GM12878 (cell line): ENCODE data around the gene FAF1. TPM values are rescaled to one million over a fixed set of nuclear protein-coding genes. Genes with fewer than 3 reads are reported as not detected.

Source experiments
- ATAC-seq: fragments of 200-7000 bp; cut with Tn5 transposase; 3 replicates; pipeline ENCODE4 v1.9.1; 2020; ENCODE audit warnings: mild to moderate bottlenecking, moderate library complexity
- BruUV-seq: library from RNA; stranded (reverse); fragments of 400-500 nt; replicated peaks from 2 replicates; lab custom pipeline; 2021; lab: Mats Ljungman, UMichigan
- CTCF ChIA-PET: fragments of 300-600 bp; sonication (Branson Sonifier 250); formaldehyde crosslinking; extraction: SDS; loops from one replicate; lab custom pipeline; 2021; ENCODE audit warnings: inconsistent platforms; lab: Yijun Ruan, JAX
- POLR2A ChIA-PET: fragments of 350-600 bp; formaldehyde crosslinking; extraction: SDS; loops from one replicate; lab custom pipeline; 2021; ENCODE audit warnings: inconsistent platforms; lab: Charles Lee
- RAD21 ChIA-PET: fragments of 300-600 bp; sonication (Branson Sonifier 250); formaldehyde crosslinking; loops from one replicate; lab custom pipeline; 2023; ENCODE audit warnings: antibody characterized with exemption; ENCODE audit not compliant: unreplicated experiment; lab: Charles Lee
- SMC1A ChIA-PET: fragments of 300-600 bp; sonication (Branson Sonifier 250); formaldehyde crosslinking; loops from one replicate; lab custom pipeline; 2023; ENCODE audit not compliant: unreplicated experiment, uncharacterized antibody; lab: Charles Lee
- DNase-seq: peaks from one replicate; pipeline ENCODE4 v3.0.0-alpha.2; 2011; ENCODE audit warnings: low read depth, low spot score
- FAIRE-seq: peaks from 3 replicates; lab custom pipeline; 2011; peaks lifted over from hg19 to GRCh38; lab: Jason Lieb, UNC
- H2AFZ ChIP-seq: 2 replicates; pipeline ENCODE4 v1.6.0; 2011; ENCODE audit warnings: low read depth, low read length, control low read depth; ENCODE audit not compliant: control insufficient read depth
- H3K27ac ChIP-seq: 2 replicates; pipeline ENCODE4 v1.5.1; 2011; ENCODE audit warnings: control low read depth; ENCODE audit not compliant: control insufficient read depth, insufficient read depth
- H3K27me3 ChIP-seq, 2 experiments: replicated peaks in 1 of 2; 2 replicates each; pipeline versions ENCODE4 v1.6.0 to v1.6.1; 2011; ENCODE audit warnings: low read length in 1 of 2; ENCODE audit not compliant: control insufficient read depth in 2 of 2, insufficient read depth in 2 of 2
- H3K36me3 ChIP-seq, 2 experiments: 2 replicates each; pipeline ENCODE4 v1.5.1; 2011; ENCODE audit warnings: low read length in 1 of 2; ENCODE audit not compliant: control insufficient read depth in 2 of 2, insufficient read depth in 2 of 2
- H3K4me1 ChIP-seq: 2 replicates; pipeline ENCODE4 v1.6.1; 2011; ENCODE audit warnings: mild to moderate bottlenecking, low read length, moderate library complexity, mixed read lengths; ENCODE audit not compliant: control insufficient read depth, insufficient read depth
- H3K4me2 ChIP-seq: 2 replicates; pipeline ENCODE4 v1.6.0; 2011; ENCODE audit warnings: control low read depth; ENCODE audit not compliant: control insufficient read depth, insufficient read depth
- H3K4me3 ChIP-seq: fragments of 200-600 bp; sonication (generic); 2 replicates; pipeline ENCODE4 v1.5.1; 2016
- H3K79me2 ChIP-seq: 2 replicates; pipeline ENCODE4 v1.6.0; 2011; ENCODE audit warnings: low read length; ENCODE audit not compliant: control insufficient read depth, insufficient read depth
- H3K9ac ChIP-seq: 2 replicates; pipeline ENCODE4 v1.8.0; 2011; ENCODE audit warnings: low read length, control low read depth, mixed read lengths; ENCODE audit not compliant: control insufficient read depth, insufficient read depth
- H3K9me3 ChIP-seq: replicated peaks from 3 replicates; pipeline ENCODE4 v1.5.1; 2011; ENCODE audit warnings: mild to moderate bottlenecking, low read length; ENCODE audit not compliant: control insufficient read depth, insufficient read depth
- H4K20me1 ChIP-seq: 2 replicates; pipeline ENCODE4 v1.6.0; 2011; ENCODE audit not compliant: control insufficient read depth, insufficient read depth
- CHD4 ChIP-seq: fragments of 200-600 bp; sonication (generic); IDR thresholded peaks from 2 replicates; pipeline ENCODE4 v1.6.1; 2016; ENCODE audit warnings: mild to moderate bottlenecking
- FOS ChIP-seq: IDR thresholded peaks from 3 replicates; pipeline ENCODE4 v1.6.1; 2011; ENCODE audit warnings: borderline replicate concordance; ENCODE audit not compliant: insufficient read length; ENCODE audit errors: extremely low read depth
- HDAC2 ChIP-seq: fragments of 200-600 bp; sonication (generic); IDR thresholded peaks from 2 replicates; pipeline ENCODE4 v1.6.1; 2017
- MYC ChIP-seq: IDR thresholded peaks from 2 replicates; pipeline ENCODE4 v1.6.1; 2011; ENCODE audit warnings: mild to moderate bottlenecking, low read length, moderate library complexity, inconsistent platforms; ENCODE audit not compliant: insufficient read depth, insufficient replicate concordance, insufficient read length, severe bottlenecking
- NR2F1 ChIP-seq: fragments of 450-650 bp; conservative IDR thresholded peaks from 2 replicates; pipeline ENCODE4 v1.6.1; 2017; ENCODE audit warnings: mild to moderate bottlenecking
- POLR2A ChIP-seq: IDR thresholded peaks from 2 replicates; pipeline ENCODE4 v1.6.1; 2011; ENCODE audit warnings: low read depth, mild to moderate bottlenecking, low read length
- RB1 ChIP-seq: fragments of 450-650 bp; formaldehyde crosslinking; IDR thresholded peaks from 2 replicates; pipeline ENCODE4 v1.6.1; 2017; ENCODE audit warnings: mild to moderate bottlenecking, borderline replicate concordance
- RCOR1 ChIP-seq: conservative IDR thresholded peaks from 2 replicates; pipeline ENCODE4 v1.6.1; 2012; ENCODE audit warnings: low read depth, low read length, improper control_type of control experiment
- SMC3 ChIP-seq: IDR thresholded peaks from 2 replicates; pipeline ENCODE4 v1.6.1; 2011; ENCODE audit warnings: low read length, improper control_type of control experiment, borderline replicate concordance
- SREBF2 ChIP-seq: IDR thresholded peaks from 2 replicates; pipeline ENCODE4 v1.6.1; 2012; ENCODE audit warnings: mild to moderate bottlenecking, low read length
- TCF7 ChIP-seq: IDR thresholded peaks from 2 replicates; pipeline ENCODE4 v1.6.1; 2014; ENCODE audit warnings: antibody characterized with exemption, borderline replicate concordance
- ZNF622 ChIP-seq: fragments of 450-650 bp; IDR thresholded peaks from 2 replicates; pipeline ENCODE4 v1.6.1; 2017; ENCODE audit warnings: mild to moderate bottlenecking, inconsistent platforms
- WGBS: methylation state at CpG from one replicate; pipeline ENCODE4 v1.1.6; 2016; ENCODE audit warnings: low lambda C conversion rate; ENCODE audit not compliant: insufficient replicate concordance, insufficient coverage; ENCODE audit errors: missing lambda C conversion rate; 5-methylcytosine and 5-hydroxymethylcytosine counted together
- in situ Hi-C: fragments of 300-500 bp; cut with MboI; formaldehyde crosslinking; loops from 9 replicates; pipeline ENCODE4 v1.14.3; 2018; ENCODE audit warnings: mixed read lengths
- intact Hi-C: fragments of 100-400 bp; cut with micrococcal nuclease; formaldehyde crosslinking; loops from one replicate; pipeline ENCODE4 v1.14.2; 2022; ENCODE audit not compliant: unreplicated experiment
- polyA plus RNA-seq, 11 experiments: library from polyadenylated mRNA; depleted of rRNA in 4 of 11; unstranded in 6 of 11; stranded (reverse) in 5 of 11; fragments of >200 nt; fragmentation: Nextera tagmentation in 4 of 11; fragmentation: Illumina TruSeq in 1 of 11; extraction: Ambion mirVana in 4 of 11; extraction: Trizol in 1 of 11; gene quantifications; 1 replicate in 1 of 11; 2 replicates in 10 of 11; pipeline versions ENCODE4 v1.2.1 to v1.2.3, GENCODE V29; 2011 to 2016; ENCODE audit warnings: inconsistent platforms in 2 of 11, missing spikeins in 2 of 11, low read depth in 1 of 11
- total RNA-seq, 4 experiments: library from RNA; depleted of rRNA in 3 of 4; stranded (reverse); fragments of >200 nt in 3 of 4; fragmentation: Illumina TruSeq in 1 of 4; extraction: Trizol in 1 of 4; gene quantifications; 2 replicates each; pipeline versions ENCODE4 v1.2.1 to v1.2.3, GENCODE V29; 2013 to 2021
- TF ChIP-seq, protein P1 (sequence below): fragments of 450-650 bp; formaldehyde crosslinking; IDR thresholded peaks from 2 replicates; pipeline ENCODE4 v1.5.0; 2022; ENCODE audit warnings: mild to moderate bottlenecking, missing genetic modification characterization
- TF ChIP-seq, protein P2 (sequence below): fragments of 450-650 bp; IDR thresholded peaks from 2 replicates; pipeline ENCODE4 v1.6.1; 2018; ENCODE audit warnings: borderline replicate concordance, mild to moderate bottlenecking; ENCODE audit not compliant: partially characterized antibody
- TF ChIP-seq, protein P3 (sequence below): IDR thresholded peaks from 2 replicates; pipeline ENCODE4 v1.6.1; 2012; ENCODE audit warnings: improper control_type of control experiment, low read depth, low read length; ENCODE audit not compliant: insufficient replicate concordance

The FAF1 gene
- total and polyA plus RNA-seq, 10 of the 15 experiments (the other 5 are each of a cell fraction or from before 2014, with no cell fraction given), result 8.6 to 54.5 (median 23.7) TPM

DNA sequence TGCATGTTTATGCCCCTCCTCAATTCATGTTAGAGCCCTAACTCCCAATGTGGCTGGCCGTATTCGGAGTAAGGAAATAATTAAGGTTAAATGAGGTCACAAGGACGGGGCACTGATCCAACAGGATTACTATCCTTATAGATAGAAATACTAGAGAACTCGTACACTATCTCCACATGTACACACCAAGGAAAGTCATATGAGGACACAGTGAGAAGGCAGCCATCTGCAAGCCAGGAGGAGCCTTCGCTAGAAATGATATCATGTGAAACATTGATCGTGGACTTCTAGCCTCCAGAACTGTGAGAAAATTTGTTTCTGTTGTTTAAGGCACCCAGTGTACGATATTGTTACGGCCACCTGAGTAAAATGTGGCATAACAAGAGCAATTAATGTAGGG lies 79.7 kb downstream of the FAF1 start:
- Histone ChIP-seq H3K79me2 (peaks cover 12% of the 10 kb centered on the region), H3K27me3 (no peaks in the 10 kb centered on the region), H3K36me3 (no peaks in the 10 kb centered on the region), H2AFZ (no peak overlapping the region), H3K4me1 (peaks cover 3% of the 10 kb centered on the region; the same call in 1 of the 2 replicates), H3K4me3 (no peak overlapping the region), H3K27ac (no peak overlapping the region), H3K9me3 (no peaks in the 10 kb centered on the region), H4K20me1 (no peaks in the 10 kb centered on the region), H3K9ac (no peak overlapping the region), H3K4me2 (no peak overlapping the region)
- DNase-seq (no peak), ATAC-seq (no peak), FAIRE-seq (no peak)
- CTCF ChIA-PET, result interaction anchor here (1.4 to 1.7 kb wide), 3 partner anchors 308 to 416 kb away, joined by 3 to 6 read pairs (median 4); no protein-coding TSS in a partner anchor
- POLR2A ChIA-PET, result no interaction called here
- RAD21 ChIA-PET, result no interaction called here
- BruUV-seq, result no TSS peak
- SMC1A ChIA-PET, result interaction anchor here (1.5 kb wide), 1 partner anchor 309 kb away, joined by 4 read pairs; no protein-coding TSS in a partner anchor
- in situ Hi-C loops (no loop called here), intact Hi-C loops (no loop called here)
- WGBS, result 96% methylated on average over 8 of the region's 8 CpGs
- TF ChIP-seq, protein P1, sequence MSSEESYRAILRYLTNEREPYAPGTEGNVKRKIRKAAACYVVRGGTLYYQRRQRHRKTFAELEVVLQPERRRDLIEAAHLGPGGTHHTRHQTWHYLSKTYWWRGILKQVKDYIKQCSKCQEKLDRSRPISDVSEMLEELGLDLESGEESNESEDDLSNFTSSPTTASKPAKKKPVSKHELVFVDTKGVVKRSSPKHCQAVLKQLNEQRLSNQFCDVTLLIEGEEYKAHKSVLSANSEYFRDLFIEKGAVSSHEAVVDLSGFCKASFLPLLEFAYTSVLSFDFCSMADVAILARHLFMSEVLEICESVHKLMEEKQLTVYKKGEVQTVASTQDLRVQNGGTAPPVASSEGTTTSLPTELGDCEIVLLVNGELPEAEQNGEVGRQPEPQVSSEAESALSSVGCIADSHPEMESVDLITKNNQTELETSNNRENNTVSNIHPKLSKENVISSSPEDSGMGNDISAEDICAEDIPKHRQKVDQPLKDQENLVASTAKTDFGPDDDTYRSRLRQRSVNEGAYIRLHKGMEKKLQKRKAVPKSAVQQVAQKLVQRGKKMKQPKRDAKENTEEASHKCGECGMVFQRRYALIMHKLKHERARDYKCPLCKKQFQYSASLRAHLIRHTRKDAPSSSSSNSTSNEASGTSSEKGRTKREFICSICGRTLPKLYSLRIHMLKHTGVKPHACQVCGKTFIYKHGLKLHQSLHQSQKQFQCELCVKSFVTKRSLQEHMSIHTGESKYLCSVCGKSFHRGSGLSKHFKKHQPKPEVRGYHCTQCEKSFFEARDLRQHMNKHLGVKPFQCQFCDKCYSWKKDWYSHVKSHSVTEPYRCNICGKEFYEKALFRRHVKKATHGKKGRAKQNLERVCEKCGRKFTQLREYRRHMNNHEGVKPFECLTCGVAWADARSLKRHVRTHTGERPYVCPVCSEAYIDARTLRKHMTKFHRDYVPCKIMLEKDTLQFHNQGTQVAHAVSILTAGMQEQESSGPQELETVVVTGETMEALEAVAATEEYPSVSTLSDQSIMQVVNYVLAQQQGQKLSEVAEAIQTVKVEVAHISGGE (CRISPR knock-in tag), result no peak
- TF ChIP-seq, protein P2, sequence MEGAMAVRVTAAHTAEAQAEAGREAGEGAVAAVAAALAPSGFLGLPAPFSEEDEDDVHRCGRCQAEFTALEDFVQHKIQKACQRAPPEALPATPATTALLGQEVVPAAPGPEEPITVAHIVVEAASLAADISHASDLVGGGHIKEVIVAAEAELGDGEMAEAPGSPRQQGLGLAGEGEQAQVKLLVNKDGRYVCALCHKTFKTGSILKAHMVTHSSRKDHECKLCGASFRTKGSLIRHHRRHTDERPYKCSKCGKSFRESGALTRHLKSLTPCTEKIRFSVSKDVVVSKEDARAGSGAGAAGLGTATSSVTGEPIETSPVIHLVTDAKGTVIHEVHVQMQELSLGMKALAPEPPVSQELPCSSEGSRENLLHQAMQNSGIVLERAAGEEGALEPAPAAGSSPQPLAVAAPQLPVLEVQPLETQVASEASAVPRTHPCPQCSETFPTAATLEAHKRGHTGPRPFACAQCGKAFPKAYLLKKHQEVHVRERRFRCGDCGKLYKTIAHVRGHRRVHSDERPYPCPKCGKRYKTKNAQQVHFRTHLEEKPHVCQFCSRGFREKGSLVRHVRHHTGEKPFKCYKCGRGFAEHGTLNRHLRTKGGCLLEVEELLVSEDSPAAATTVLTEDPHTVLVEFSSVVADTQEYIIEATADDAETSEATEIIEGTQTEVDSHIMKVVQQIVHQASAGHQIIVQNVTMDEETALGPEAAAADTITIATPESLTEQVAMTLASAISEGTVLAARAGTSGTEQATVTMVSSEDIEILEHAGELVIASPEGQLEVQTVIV, result no peak
- TF ChIP-seq POLR2A, result no peak
- no peak for TF ChIP-seq CHD4
- TF ChIP-seq RCOR1, result no peak
- TF ChIP-seq NR2F1, result no peak
- TF ChIP-seq FOS, result no peak
- TF ChIP-seq MYC, result no peak
- TF ChIP-seq RB1, result no peak
- no peak for TF ChIP-seq HDAC2
- TF ChIP-seq, protein P3, sequence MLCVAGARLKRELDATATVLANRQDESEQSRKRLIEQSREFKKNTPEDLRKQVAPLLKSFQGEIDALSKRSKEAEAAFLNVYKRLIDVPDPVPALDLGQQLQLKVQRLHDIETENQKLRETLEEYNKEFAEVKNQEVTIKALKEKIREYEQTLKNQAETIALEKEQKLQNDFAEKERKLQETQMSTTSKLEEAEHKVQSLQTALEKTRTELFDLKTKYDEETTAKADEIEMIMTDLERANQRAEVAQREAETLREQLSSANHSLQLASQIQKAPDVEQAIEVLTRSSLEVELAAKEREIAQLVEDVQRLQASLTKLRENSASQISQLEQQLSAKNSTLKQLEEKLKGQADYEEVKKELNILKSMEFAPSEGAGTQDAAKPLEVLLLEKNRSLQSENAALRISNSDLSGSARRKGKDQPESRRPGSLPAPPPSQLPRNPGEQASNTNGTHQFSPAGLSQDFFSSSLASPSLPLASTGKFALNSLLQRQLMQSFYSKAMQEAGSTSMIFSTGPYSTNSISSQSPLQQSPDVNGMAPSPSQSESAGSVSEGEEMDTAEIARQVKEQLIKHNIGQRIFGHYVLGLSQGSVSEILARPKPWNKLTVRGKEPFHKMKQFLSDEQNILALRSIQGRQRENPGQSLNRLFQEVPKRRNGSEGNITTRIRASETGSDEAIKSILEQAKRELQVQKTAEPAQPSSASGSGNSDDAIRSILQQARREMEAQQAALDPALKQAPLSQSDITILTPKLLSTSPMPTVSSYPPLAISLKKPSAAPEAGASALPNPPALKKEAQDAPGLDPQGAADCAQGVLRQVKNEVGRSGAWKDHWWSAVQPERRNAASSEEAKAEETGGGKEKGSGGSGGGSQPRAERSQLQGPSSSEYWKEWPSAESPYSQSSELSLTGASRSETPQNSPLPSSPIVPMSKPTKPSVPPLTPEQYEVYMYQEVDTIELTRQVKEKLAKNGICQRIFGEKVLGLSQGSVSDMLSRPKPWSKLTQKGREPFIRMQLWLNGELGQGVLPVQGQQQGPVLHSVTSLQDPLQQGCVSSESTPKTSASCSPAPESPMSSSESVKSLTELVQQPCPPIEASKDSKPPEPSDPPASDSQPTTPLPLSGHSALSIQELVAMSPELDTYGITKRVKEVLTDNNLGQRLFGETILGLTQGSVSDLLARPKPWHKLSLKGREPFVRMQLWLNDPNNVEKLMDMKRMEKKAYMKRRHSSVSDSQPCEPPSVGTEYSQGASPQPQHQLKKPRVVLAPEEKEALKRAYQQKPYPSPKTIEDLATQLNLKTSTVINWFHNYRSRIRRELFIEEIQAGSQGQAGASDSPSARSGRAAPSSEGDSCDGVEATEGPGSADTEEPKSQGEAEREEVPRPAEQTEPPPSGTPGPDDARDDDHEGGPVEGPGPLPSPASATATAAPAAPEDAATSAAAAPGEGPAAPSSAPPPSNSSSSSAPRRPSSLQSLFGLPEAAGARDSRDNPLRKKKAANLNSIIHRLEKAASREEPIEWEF, result no peak
- no peak for TF ChIP-seq ZNF622
- no peak for TF ChIP-seq TCF7
- TF ChIP-seq SREBF2, result no peak
- TF ChIP-seq SMC3, result no peak
